Smooth muscle cell (in vitro differentiated cells): ENCODE data around the gene SEC31A. TPM values are rescaled to one million over a fixed set of nuclear protein-coding genes. Genes with fewer than 3 reads are reported as not detected.

Source experiments
- DNase-seq: peaks from one replicate; lab custom pipeline; 2025; ENCODE audit not compliant: unreplicated experiment; lab: John Stamatoyannopoulos, UW
- H2AFZ ChIP-seq: fragments of 200-600 bp; sonication (generic); 2 replicates; pipeline ENCODE4 v1.6.0; 2016; ENCODE audit warnings: antibody characterized with exemption, low read depth, mild to moderate bottlenecking
- H3F3A ChIP-seq: fragments of 200-600 bp; sonication (generic); 2 replicates; pipeline ENCODE4 v1.6.0; 2017; ENCODE audit warnings: antibody characterized with exemption, low read depth
- H3K27ac ChIP-seq: fragments of 200-600 bp; sonication (generic); 2 replicates; pipeline ENCODE4 v1.5.1; 2016; ENCODE audit warnings: low read depth, mild to moderate bottlenecking
- H3K27me3 ChIP-seq: fragments of 200-600 bp; sonication (generic); 2 replicates; pipeline ENCODE4 v1.6.1; 2016; ENCODE audit warnings: low read depth, mild to moderate bottlenecking
- H3K36me3 ChIP-seq: fragments of 200-600 bp; sonication (generic); 2 replicates; pipeline ENCODE4 v1.5.1; 2016; ENCODE audit warnings: low read depth
- H3K4me1 ChIP-seq: fragments of 200-600 bp; sonication (generic); 2 replicates; pipeline ENCODE4 v1.5.1; 2016; ENCODE audit warnings: low read depth
- H3K4me2 ChIP-seq: fragments of 200-600 bp; sonication (generic); 2 replicates; pipeline ENCODE4 v1.6.0; 2016; ENCODE audit warnings: mild to moderate bottlenecking
- H3K4me3 ChIP-seq: fragments of 200-600 bp; sonication (generic); 2 replicates; pipeline ENCODE4 v1.5.1; 2016; ENCODE audit warnings: mild to moderate bottlenecking
- H3K79me2 ChIP-seq: fragments of 200-600 bp; sonication (generic); 2 replicates; pipeline ENCODE4 v1.6.0; 2016; ENCODE audit warnings: low read depth, mild to moderate bottlenecking
- H3K9ac ChIP-seq: fragments of 200-600 bp; sonication (generic); 2 replicates; pipeline ENCODE4 v1.6.0; 2016; ENCODE audit warnings: low read depth
- H3K9me3 ChIP-seq: fragments of 200-600 bp; sonication (generic); replicated peaks from 2 replicates; pipeline ENCODE4 v1.5.1; 2016; ENCODE audit warnings: low read depth
- H4K20me1 ChIP-seq: fragments of 200-600 bp; sonication (generic); 2 replicates; pipeline ENCODE4 v1.6.0; 2016; ENCODE audit warnings: low read depth
- WGBS: methylation state at CpG from one replicate; pipeline ENCODE4 v1.1.7; 2016; ENCODE audit warnings: low lambda C conversion rate; 5-methylcytosine and 5-hydroxymethylcytosine counted together
- polyA plus RNA-seq: library from polyadenylated mRNA; unstranded; fragments of >200 nt; fragmentation: Nextera tagmentation; extraction: Ambion mirVana; gene quantifications from 2 replicates; pipeline ENCODE4 v1.2.1, GENCODE V29; 2016
- total RNA-seq: library from RNA; depleted of rRNA; stranded (reverse); fragments of >200 nt; gene quantifications from 2 replicates; pipeline ENCODE4 v1.2.3, GENCODE V29; 2014
- TF ChIP-seq, protein P1 (sequence below): fragments of 200-600 bp; sonication (generic); IDR thresholded peaks from 2 replicates; pipeline ENCODE4 v1.5.1; 2017; ENCODE audit warnings: borderline replicate concordance, mild to moderate bottlenecking, antibody characterized with exemption; ENCODE audit not compliant: insufficient read depth, poor library complexity, severe bottlenecking

SEC31A gene
- total and polyA plus RNA-seq, 2 experiments from 2014 or later = 315 to 490 TPM

DNA sequence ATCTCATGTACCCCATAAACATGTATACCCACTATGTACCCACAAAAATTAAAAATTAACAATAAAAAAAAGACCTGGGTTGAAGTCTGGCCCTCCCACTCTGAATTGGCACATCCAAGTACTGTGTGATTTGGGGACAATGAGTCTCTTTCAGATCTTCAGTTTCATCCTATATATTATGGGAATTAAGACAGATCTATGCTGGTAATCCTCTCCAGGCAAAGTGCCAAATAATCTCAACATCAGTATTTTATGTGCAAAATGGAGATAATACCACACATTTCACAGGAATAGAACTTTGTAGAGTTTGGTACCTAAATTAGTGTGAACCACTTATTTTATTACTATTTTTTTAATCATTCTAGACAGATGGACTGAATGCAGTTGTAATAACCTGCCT lies 81.3 kb downstream of the SEC31A start:
- H3K36me3 ChIP-seq = no peaks in the 10 kb centered on the region
- peaks cover 12% of the 10 kb centered on the region for H3F3A ChIP-seq
- no peaks in the 10 kb centered on the region for H3K79me2 ChIP-seq
- no peak overlapping the region for H3K4me2 ChIP-seq
- no peaks in the 10 kb centered on the region for H3K9me3 ChIP-seq
- no peak overlapping the region for H3K9ac ChIP-seq
- no peak overlapping the region for H2AFZ ChIP-seq
- TF ChIP-seq, protein P1, sequence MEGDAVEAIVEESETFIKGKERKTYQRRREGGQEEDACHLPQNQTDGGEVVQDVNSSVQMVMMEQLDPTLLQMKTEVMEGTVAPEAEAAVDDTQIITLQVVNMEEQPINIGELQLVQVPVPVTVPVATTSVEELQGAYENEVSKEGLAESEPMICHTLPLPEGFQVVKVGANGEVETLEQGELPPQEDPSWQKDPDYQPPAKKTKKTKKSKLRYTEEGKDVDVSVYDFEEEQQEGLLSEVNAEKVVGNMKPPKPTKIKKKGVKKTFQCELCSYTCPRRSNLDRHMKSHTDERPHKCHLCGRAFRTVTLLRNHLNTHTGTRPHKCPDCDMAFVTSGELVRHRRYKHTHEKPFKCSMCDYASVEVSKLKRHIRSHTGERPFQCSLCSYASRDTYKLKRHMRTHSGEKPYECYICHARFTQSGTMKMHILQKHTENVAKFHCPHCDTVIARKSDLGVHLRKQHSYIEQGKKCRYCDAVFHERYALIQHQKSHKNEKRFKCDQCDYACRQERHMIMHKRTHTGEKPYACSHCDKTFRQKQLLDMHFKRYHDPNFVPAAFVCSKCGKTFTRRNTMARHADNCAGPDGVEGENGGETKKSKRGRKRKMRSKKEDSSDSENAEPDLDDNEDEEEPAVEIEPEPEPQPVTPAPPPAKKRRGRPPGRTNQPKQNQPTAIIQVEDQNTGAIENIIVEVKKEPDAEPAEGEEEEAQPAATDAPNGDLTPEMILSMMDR = no peak
- no peak overlapping the region for H3K27ac ChIP-seq
- no peak overlapping the region for H3K4me3 ChIP-seq
- no peaks in the 10 kb centered on the region for H4K20me1 ChIP-seq
- no peak for DNase-seq
- peaks cover 13% of the 10 kb centered on the region for H3K4me1 ChIP-seq
- H3K27me3 ChIP-seq = no peaks in the 10 kb centered on the region

DNA sequence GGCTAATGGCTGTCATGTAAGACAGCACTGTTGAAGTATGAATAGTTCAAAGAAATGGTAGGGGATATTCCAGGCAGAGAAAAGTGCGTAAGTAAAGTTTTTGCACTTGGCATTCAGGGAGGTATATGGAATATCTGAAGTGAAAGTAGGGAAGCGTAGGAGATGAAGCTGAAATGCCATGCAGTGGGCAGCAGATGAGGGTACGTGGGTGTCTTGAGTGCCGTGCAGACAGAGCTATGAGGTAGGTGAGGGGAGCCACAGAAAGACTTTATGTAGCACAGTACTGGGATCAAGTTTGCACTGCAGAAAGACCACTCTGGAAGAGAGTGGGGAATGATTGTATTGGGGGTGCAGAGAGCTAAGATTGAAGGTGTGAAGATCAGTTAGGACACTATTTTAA lies 87.2 kb downstream of the SEC31A start:
- H3K36me3 ChIP-seq = no peaks in the 10 kb centered on the region
- no peak for DNase-seq
- no peak overlapping the region for H2AFZ ChIP-seq
- WGBS = 82% methylated on average over 4 of the region's 4 CpGs
- H3K9me3 ChIP-seq = no peaks in the 10 kb centered on the region
- H3K27me3 ChIP-seq = peaks cover 11% of the 10 kb centered on the region
- TF ChIP-seq, protein P1 = no peak
- H3F3A ChIP-seq = no peaks in the 10 kb centered on the region
- H3K27ac ChIP-seq = no peak overlapping the region
- no peaks in the 10 kb centered on the region for H4K20me1 ChIP-seq
- no peaks in the 10 kb centered on the region for H3K79me2 ChIP-seq
- peaks cover 7% of the 10 kb centered on the region for H3K4me1 ChIP-seq
- H3K9ac ChIP-seq = no peak overlapping the region
- no peak overlapping the region for H3K4me3 ChIP-seq
- H3K4me2 ChIP-seq = no peak overlapping the region

DNA sequence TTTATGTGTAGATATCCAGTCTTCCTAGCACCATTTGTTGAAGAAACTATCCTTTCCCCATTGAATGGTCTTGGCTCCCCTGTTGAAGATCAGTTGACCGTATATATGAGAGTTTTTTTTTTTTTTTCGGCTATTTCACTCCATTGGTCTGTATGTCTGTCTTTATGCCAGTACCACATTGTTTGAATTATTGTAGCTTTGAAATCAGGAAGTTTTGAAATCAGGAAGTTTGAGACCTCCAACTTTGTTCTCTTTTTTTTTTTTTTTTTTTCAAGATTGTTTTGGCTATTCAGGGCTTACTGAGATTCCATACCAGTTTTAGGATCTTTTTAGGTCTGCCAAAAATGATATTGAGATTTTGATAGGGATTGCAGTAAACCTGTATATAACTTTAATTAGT lies 88.0 kb downstream of the SEC31A start:
- Histone ChIP-seq H4K20me1 (no peaks in the 10 kb centered on the region), H3K27me3 (peaks cover 11% of the 10 kb centered on the region), H3K4me1 (peaks cover 7% of the 10 kb centered on the region), H3K4me2 (no peak overlapping the region), H3F3A (no peaks in the 10 kb centered on the region), H3K36me3 (no peaks in the 10 kb centered on the region), H3K9ac (no peak overlapping the region), H3K9me3 (no peaks in the 10 kb centered on the region), H2AFZ (no peak overlapping the region), H3K79me2 (no peaks in the 10 kb centered on the region), H3K4me3 (no peak overlapping the region), H3K27ac (no peak overlapping the region)
- no peak for DNase-seq
- WGBS = 86% methylated on average over 2 of the region's 2 CpGs
- TF ChIP-seq, protein P1 = no peak

DNA sequence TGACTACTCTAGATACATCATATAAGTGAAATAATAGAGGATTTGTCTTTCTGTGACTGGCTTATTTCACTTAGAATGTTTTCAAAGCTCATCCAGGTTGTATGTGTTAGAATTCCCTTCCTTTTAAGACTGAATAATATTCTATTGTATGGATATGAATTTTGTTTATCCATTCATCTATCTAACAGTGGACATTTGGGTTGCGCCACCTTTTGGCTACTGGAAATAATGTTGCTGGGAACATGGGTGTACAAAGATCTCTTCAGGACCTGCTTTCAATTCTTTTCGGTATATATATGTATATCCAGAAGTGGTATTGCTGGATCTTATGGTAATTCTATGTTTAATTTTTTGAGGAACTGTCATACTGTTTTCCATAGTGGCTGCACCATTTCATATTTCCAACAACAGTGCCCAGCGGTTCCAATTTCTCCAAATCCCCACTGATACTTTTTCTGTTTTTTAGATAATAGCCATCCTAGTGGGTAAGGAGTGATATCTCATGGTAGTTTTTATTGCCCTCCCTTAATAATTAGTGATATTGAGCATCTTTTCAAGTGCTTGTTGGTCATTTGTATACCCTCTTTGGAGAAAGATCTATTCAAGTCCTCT lies 88.9 kb downstream of the SEC31A start:
- Histone ChIP-seq H3K4me3 (no peak overlapping the region), H3K27ac (no peak overlapping the region), H3K27me3 (peaks cover 11% of the 10 kb centered on the region), H3K79me2 (no peaks in the 10 kb centered on the region), H3K9ac (no peak overlapping the region), H3K36me3 (no peaks in the 10 kb centered on the region), H3F3A (no peaks in the 10 kb centered on the region), H3K9me3 (no peaks in the 10 kb centered on the region), H3K4me2 (no peak overlapping the region), H2AFZ (no peak overlapping the region), H4K20me1 (peaks cover 6% of the 10 kb centered on the region), H3K4me1 (peaks cover 7% of the 10 kb centered on the region)
- WGBS = 83% methylated on average over 3 of the region's 3 CpGs
- no peak for DNase-seq
- TF ChIP-seq, protein P1 = no peak
